Glomerular visceral epithelial cell (primary cell): ENCODE data around the gene HMGXB4.
A peak's percentile ranks its signal among the peaks of the same experiment; 100 is the strongest.

Source experiments
- DNase-seq: peaks from one replicate; pipeline ENCODE4 v3.0.0-alpha.2; 2016; ENCODE audit errors: extremely low spot score

The HMGXB4 gene

GRCh38 chr22:35310556-35311550 lies 53.6 kb downstream of the HMGXB4 start:
- no peak for DNase-seq

- DNase-seq = no peak
These were observed 54.3 kb downstream of the HMGXB4 start for GRCh38 chr22:35311551-35311999.

DNA sequence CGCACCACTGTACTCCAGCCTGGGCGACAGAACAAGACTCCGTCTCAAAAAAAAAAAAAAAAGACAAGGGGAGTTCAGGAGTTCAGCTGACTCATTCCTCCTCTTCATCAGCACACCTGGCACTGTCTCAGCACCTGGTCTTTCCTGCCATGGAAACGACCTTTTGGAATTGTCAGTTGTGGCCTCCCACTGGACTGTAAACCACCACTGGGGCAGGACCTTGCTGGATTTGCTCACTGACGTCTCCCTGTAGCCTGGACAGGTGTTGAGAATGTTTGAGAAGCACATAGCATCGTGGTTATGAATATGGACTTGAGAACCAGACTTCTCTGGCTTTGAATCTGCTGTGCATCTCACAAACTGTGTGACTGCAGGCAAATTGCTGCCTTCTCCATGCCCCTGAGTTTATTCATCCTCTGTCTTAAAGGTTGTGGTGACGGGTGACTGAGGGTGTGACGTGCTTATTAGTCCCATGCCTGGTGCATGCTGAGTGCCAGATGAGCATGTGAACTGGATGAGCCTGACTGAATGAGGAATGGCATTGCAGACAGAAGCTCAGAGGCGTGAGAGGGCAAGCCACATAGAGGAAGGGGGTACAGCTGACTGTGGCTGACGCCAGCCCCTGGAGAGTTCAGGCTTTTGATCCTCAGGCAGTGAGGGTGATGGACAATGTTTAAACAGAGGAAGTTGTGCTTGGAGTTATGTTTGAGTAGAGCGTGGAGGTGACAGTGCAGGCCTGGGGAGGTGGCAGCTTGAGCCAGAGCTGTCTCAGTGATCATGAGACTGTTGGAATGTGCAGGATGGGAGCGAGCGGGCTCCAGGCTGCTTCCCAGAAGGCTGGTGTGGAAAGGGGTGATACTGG lies 55.1 kb downstream of the HMGXB4 start:
- DNase-seq = peak; percentile 68

DNA sequence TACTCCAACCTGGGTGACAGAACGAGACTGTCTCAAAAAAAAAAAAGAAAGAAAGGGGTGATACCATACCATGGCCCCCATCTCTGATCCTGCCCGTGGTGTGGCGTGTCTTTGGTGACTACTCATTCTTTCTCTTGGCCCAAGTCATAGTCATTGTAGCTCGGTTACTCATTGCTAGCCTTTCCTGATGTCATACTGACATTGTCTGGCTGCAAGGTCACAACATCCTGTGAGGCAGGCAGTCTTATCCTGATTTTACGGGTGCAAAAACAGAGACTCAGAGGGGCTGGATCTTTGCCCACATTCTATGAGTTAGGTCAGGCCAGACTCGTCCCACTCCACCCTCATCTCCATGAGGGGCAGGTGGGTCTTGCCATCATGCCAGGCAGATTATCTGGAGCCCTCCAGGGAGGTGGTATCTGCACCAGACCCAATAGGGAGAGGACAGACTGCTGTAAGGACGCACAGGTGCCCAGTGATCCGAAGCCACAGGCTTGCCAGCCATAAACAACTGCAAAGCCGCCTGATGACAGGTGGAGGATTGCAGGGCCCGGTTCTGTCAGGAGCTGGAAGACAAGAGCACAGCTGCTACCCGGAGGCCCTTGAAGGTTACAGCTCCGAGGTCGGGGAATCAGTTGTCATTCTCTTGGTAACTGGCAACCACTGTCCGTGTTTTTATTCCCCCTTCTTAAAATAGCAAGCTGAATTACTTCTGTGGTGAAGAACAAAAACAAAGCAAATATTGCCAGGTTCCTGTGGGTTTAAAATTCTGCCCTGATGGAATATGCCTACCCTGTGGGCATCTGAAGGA lies 56.2 kb downstream of the HMGXB4 start:
- peak; percentile 90 for DNase-seq

DNA sequence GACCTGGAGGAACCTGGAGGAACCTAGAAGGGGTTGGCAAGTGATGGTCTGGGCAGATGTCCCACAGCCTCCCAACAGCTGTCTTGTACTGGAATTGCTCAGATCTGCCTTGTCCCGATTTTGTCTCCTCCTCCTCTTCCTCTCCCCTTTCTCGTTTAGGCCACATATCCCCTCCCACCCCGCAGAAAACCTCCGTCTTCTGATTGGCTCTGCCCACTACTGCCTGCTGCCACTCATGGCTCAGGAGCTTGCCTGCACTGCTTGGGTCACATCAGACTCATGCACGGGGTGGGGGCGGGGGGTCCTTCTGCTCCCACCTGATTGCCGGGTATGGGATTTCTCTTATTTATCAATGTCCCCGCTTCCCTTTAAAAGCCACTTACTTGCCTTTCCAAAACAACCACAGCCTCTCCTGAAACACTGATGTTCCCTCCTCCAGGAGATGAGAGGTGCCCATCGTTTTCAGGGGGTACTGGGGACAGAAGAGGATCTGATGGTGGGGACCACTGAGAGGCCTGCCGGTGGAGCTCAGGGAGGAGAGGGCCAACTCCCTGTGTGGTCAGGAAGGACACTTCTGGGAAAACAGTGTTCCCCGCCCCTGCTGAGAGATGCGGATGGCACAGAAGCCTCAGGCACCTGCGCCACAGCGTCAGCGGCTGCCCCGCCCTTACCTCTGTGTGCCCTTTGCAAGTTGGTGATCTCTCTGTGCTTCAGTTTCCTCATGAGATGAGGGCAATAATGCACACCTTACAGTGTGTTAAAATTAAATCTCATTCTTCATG lies 57.1 kb downstream of the HMGXB4 start:
- no peak for DNase-seq

DNA sequence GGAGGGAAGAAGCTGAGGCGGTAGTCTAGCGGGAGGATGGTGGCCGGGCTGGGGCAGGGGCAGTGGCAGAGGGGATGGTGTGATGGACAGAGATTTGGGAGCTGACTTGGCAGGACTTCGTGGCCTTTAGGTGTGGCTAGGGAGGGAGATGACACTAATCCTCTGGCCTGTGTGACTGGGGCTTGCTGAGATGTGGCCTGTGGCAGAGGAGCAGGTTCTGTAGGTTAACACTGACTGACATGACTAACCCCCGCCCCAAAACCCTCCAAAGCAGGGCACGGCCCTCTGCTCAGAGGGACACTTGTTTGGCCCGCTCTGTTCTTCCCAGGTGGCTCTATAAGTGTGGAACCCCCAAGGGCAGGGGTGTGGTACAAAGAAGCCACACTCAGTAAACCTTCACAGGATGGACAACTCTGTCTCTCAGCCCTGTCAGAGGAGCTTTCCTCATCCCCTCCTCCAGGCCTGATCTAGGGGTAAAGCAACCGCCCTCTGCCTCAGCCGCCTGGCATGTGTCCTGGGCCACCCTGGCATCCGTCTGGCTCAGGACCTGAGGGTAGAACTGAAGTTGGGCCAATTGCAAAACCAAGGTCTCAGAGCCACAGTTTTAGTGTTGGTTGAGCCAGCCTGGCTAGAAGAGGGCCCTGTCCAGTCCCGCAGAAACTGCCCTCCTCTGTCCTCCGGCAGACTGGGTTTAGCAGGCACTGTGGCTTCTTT lies 58.0 kb downstream of the HMGXB4 start:
- DNase-seq = no peak

GRCh38 chr22:35315855-35316745 lies 58.8 kb downstream of the HMGXB4 start:
- DNase-seq = no peak

GRCh38 chr22:35316751-35317150 lies 59.5 kb downstream of the HMGXB4 start:
- no peak for DNase-seq

DNA sequence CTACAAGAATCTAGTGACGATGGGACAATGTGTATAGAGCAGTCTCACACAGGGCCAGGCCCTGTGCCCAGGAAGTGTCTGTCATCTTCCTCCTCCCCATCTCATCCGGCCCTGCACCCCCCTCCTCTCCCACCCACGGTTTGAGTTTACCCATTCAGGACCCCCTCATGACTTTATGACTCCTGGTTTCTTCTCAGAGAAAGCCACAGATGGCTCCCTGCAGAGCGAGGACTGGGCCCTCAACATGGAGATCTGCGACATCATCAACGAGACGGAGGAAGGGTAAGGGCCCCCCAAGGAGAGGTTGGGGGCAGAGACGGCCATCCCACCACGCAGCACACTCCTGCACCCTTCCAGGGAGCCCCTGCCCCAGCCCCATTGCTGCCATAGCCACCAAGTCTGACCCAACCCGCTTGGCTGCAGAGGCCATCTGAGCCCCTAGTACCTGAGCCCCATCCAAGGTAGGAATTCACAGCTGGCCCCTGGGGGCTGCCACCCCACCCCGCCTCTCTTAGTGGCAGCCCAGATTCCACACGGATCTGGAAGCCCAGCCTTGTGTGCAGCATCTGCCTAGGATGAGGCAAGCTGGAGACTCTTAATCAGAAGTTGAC lies 60.5 kb downstream of the HMGXB4 start:
- DNase-seq = no peak

- DNase-seq = no peak
These were observed 61.3 kb downstream of the HMGXB4 start for GRCh38 chr22:35318346-35319215.

DNA sequence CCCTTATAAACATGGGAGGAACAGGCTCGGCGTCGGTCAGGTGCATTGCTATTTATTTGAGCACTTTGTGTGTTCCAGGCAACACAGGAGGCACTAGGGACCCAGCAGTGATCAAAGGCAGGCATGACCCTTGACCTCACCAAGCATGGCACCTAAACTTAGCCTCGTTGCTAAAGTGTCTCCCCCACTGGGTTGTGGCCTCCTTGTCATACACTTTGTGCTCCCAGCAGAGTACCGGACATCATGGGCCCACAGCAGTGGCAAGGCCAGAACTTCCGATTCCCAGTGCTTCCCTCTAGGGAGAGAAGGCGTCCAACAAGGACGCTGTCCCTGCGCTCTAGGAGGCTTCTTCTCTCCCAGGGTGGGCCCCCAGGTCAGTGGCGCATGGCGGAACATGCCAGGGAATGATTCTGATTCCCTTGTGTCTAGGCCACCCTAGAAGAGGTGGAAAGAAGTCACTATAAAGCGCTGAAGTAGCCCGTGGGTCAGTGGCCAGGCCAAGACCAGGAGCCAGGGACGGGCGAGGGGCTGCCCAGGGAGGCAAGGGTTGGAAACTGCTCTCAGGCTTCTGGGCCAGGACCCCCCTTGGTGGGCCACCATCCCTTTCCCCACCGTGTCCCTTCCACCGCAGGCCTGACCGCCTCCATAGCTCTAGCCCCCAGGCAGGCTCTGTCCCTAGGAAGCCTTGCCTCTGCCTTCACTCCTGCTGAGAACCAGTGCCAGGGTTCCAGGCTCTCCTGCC lies 62.1 kb downstream of the HMGXB4 start:
- no peak for DNase-seq

GRCh38 chr22:35322126-35322525 lies 64.8 kb downstream of the HMGXB4 start:
- no peak for DNase-seq

- no peak for DNase-seq
These were observed 65.6 kb downstream of the HMGXB4 start for GRCh38 chr22:35322893-35323292.

GRCh38 chr22:35323305-35323704 lies 66.0 kb downstream of the HMGXB4 start:
- DNase-seq = no peak

DNA sequence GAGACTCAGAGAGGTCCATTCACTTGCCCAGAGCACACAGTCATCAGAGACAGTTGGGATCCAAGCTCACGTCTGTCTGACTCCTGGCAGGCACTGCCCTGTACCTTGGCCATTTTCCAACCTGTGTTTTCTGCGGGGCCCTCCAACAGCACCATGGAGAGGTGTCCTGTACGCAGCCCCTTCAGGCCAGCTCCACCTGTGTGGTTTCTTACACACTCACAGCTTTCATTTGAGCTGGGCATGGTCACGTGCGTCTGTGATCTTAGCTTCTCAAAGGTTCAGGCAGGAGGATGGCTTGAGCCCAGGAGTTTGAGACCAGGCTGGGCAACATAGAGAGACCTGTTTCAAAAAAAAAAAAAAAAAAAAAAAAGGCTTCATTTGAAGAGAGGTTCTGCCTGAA lies 66.8 kb downstream of the HMGXB4 start:
- no peak for DNase-seq

- no peak for DNase-seq
These were observed 67.5 kb downstream of the HMGXB4 start for GRCh38 chr22:35324762-35325161.

DNA sequence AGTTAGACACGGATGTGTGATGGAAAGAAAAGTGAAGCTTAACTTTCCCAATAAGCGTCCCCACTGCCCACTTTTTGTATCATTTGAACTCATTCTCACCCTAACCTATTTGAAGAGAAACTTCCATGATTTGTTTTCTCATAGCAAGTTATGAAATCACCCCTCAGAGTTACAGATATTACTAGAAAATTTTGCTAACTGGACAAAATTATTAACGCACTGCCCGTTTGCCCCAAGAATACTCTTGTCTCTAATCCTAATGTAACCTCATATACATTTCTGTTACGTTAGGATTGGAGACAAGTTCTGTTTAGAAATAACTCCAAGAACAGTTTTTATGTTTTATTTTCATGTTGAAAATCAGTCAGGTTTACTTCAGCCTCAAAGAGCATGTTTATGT lies 67.9 kb downstream of the HMGXB4 start:
- DNase-seq = no peak
